ENCODE data around the gene GGA3.

- TF ChIP-seq MAX (IDR thresholded peaks at IDR 0.05), result no peak
- TF ChIP-seq REST (IDR thresholded peaks at IDR 0.05; ENCODE audit: low read depth), result no peak
- no peak for TF ChIP-seq POLR2AphosphoS5 (IDR thresholded peaks at IDR 0.05; ENCODE audit: low read depth, low read length)
- no peak for TF ChIP-seq YY1 (IDR thresholded peaks at IDR 0.05; ENCODE audit: extremely low read depth, insufficient replicate concordance, low read depth, low read length)
- TF ChIP-seq ZNF274 (IDR thresholded peaks at IDR 0.05; ENCODE audit: low read depth, low read length), result no peak
- no peak for TF ChIP-seq SP1 (IDR thresholded peaks at IDR 0.05; ENCODE audit: low read depth)
- TF ChIP-seq CTCF (IDR thresholded peaks at IDR 0.05 in 2 of 3, conservative IDR thresholded peaks at IDR 0.05 in 1 of 3; ENCODE audit: borderline replicate concordance in 1 of 3, insufficient read depth in 1 of 3, low read depth in 2 of 3, low read length in 2 of 3), result no peak
- no peak for TF ChIP-seq POLR2A (IDR thresholded peaks at IDR 0.05; ENCODE audit: borderline replicate concordance, extremely low read depth, insufficient read depth, insufficient read length)
- TF ChIP-seq FOSL1 (IDR thresholded peaks at IDR 0.05; ENCODE audit: low read depth), result no peak
- no peak for TF ChIP-seq ATF3 (IDR thresholded peaks at IDR 0.05)
- TF ChIP-seq SIN3A (IDR thresholded peaks at IDR 0.05; ENCODE audit: low read depth), result no peak
- no peak for TF ChIP-seq EZH2 (IDR thresholded peaks at IDR 0.05)
- no peak for TF ChIP-seq CEBPB (IDR thresholded peaks at IDR 0.05; ENCODE audit: low read depth)
Observed at GRCh38 chr17:75208161-75208560, 53.2 kb downstream of the GGA3 start.
